CD14-positive monocyte (primary cell): ENCODE data around the gene DPYSL3. TPM values are rescaled to one million over a fixed set of nuclear protein-coding genes. Genes with fewer than 3 reads are reported as not detected.

Experiments used
- DNase-seq, 3 donors: peaks; one replicate each; pipeline ENCODE4 v3.0.0-alpha.2; 2011 to 2022
- H2AFZ ChIP-seq: 2 replicates; pipeline ENCODE4 v1.6.0; 2012; ENCODE audit warnings: mild to moderate bottlenecking, low read depth, low read length, inconsistent platforms; ENCODE audit not compliant: insufficient read depth, poor library complexity, severe bottlenecking
- H3K27ac ChIP-seq, 2 donors: 1 replicate in 1 of 2; 2 replicates in 1 of 2; pipeline ENCODE4 v1.5.1; 2012 to 2013; ENCODE audit warnings: low read length in 2 of 2, control low read depth in 1 of 2, inconsistent platforms in 1 of 2, low read depth in 1 of 2, mild to moderate bottlenecking in 1 of 2
- H3K27me3 ChIP-seq, 2 donors: one replicate each; pipeline versions ENCODE4 v1.6.0 to v1.6.1; 2011 to 2013; ENCODE audit warnings: low read length in 2 of 2; ENCODE audit not compliant: control insufficient read depth in 2 of 2, insufficient read depth in 2 of 2
- H3K36me3 ChIP-seq, 2 donors: replicated peaks in 1 of 2; 1 replicate in 1 of 2; 2 replicates in 1 of 2; pipeline versions ENCODE4 v1.5.1 to v1.6.1; 2012 to 2013; ENCODE audit warnings: low read length in 2 of 2, control low read depth in 1 of 2, inconsistent platforms in 1 of 2, mild to moderate bottlenecking in 1 of 2; ENCODE audit not compliant: insufficient read depth in 2 of 2, control insufficient read depth in 1 of 2
- H3K4me1 ChIP-seq, 2 donors: 1 replicate in 1 of 2; 2 replicates in 1 of 2; pipeline versions ENCODE4 v1.5.1 to v1.6.1; 2012 to 2013; ENCODE audit warnings: low read length in 2 of 2, control low read depth in 1 of 2, inconsistent platforms in 1 of 2, mild to moderate bottlenecking in 1 of 2, moderate library complexity in 1 of 2; ENCODE audit not compliant: insufficient read depth in 2 of 2, control insufficient read depth in 1 of 2
- H3K4me2 ChIP-seq: replicated peaks from 2 replicates; pipeline ENCODE3; 2012; ENCODE audit warnings: low read length, moderate library complexity, mild to moderate bottlenecking; ENCODE audit not compliant: poor library complexity, severe bottlenecking; ENCODE audit errors: extremely low read depth
- H3K4me3 ChIP-seq, 3 experiments: fragments of 200-600 bp in 1 of 3; sonication (generic) in 1 of 3; replicated peaks in 1 of 3; 1 replicate in 2 of 3; 2 replicates in 1 of 3; pipeline ENCODE4 v1.5.1; 2011 to 2013; ENCODE audit warnings: low read length in 3 of 3, mild to moderate bottlenecking in 3 of 3, control low read depth in 2 of 3, low read depth in 2 of 3, inconsistent platforms in 1 of 3, moderate library complexity in 1 of 3
- H3K79me2 ChIP-seq: 2 replicates; pipeline ENCODE4 v1.6.0; 2012; ENCODE audit warnings: mild to moderate bottlenecking, control low read depth, inconsistent platforms, low read length, moderate library complexity; ENCODE audit not compliant: insufficient read depth
- H3K9ac ChIP-seq: 2 replicates; pipeline ENCODE4 v1.6.0; 2017; ENCODE audit warnings: low read length, mild to moderate bottlenecking; ENCODE audit not compliant: insufficient read depth, poor library complexity, severe bottlenecking
- H3K9me3 ChIP-seq, 2 donors: replicated peaks in 1 of 2; 1 replicate in 1 of 2; 2 replicates in 1 of 2; pipeline versions ENCODE4 v1.5.1 to v1.6.1; 2012 to 2013; ENCODE audit warnings: low read length in 2 of 2, control low read depth in 1 of 2; ENCODE audit not compliant: control insufficient read depth in 1 of 2, insufficient read depth in 1 of 2
- H4K20me1 ChIP-seq: 2 replicates; pipeline ENCODE4 v1.6.0; 2012; ENCODE audit warnings: mild to moderate bottlenecking, low read length, control low read depth, moderate library complexity; ENCODE audit not compliant: insufficient read depth
- H3K27ac Mint-ChIP-seq, 7 donors: one replicate each; pipeline ENCODE4 v1.8.0; 2020; ENCODE audit warnings: mild to moderate bottlenecking in 7 of 7, mixed read lengths in 7 of 7, moderate library complexity in 6 of 7, inconsistent platforms in 2 of 7
- H3K27me3 Mint-ChIP-seq, 3 donors: one replicate each; pipeline ENCODE4 v1.8.0; 2021 to 2022; ENCODE audit warnings: low read depth in 3 of 3, mild to moderate bottlenecking in 3 of 3, mixed read lengths in 3 of 3, moderate library complexity in 3 of 3, inconsistent platforms in 1 of 3
- H3K36me3 Mint-ChIP-seq, 2 donors: one replicate each; pipeline ENCODE4 v1.8.0; 2020; ENCODE audit warnings: mixed read lengths in 2 of 2, inconsistent platforms in 1 of 2, mild to moderate bottlenecking in 1 of 2
- H3K4me1 Mint-ChIP-seq: one replicate; pipeline ENCODE4 v1.8.0; 2020; ENCODE audit warnings: mild to moderate bottlenecking, mixed read lengths
- H3K4me3 Mint-ChIP-seq, 2 donors: one replicate each; pipeline ENCODE4 v1.8.0; 2020; ENCODE audit warnings: mild to moderate bottlenecking in 2 of 2, mixed read lengths in 2 of 2, moderate library complexity in 1 of 2
- H3K9me3 Mint-ChIP-seq, 7 donors: one replicate each; pipeline ENCODE4 v1.8.0; 2020 to 2022; ENCODE audit warnings: mixed read lengths in 7 of 7, mild to moderate bottlenecking in 6 of 7, moderate library complexity in 6 of 7, inconsistent platforms in 2 of 7
- CTCF ChIP-seq: fragments of 200-600 bp; IDR thresholded peaks from one replicate; pipeline ENCODE4 v1.8.0; 2022; ENCODE audit warnings: antibody characterized with exemption, mild to moderate bottlenecking
- WGBS: methylation state at CpG from one replicate; pipeline ENCODE4 v1.1.5; 2013; ENCODE audit warnings: missing lambda C conversion rate; ENCODE audit not compliant: insufficient coverage; 5-methylcytosine and 5-hydroxymethylcytosine counted together
- intact Hi-C, 2 donors: fragments of 100-400 bp; cut with micrococcal nuclease; formaldehyde crosslinking; loops; one replicate each; pipeline versions ENCODE4 v1.15.0 to v1.15.1; 2023
- polyA plus RNA-seq, 3 donors: library from polyadenylated mRNA; depleted of rRNA in 1 of 3; unstranded in 2 of 3; stranded (reverse) in 1 of 3; fragments of 300-500 nt in 2 of 3; fragments of >200 nt in 1 of 3; fragmentation: Illumina TruSeq in 2 of 3; gene quantifications; 1 replicate in 2 of 3; 2 replicates in 1 of 3; pipeline ENCODE4 v1.2.3, GENCODE V29; 2012 to 2021

The DPYSL3 gene
- polyA plus RNA-seq, 3 donors: 0.05 TPM; not detected in 2

DNA sequence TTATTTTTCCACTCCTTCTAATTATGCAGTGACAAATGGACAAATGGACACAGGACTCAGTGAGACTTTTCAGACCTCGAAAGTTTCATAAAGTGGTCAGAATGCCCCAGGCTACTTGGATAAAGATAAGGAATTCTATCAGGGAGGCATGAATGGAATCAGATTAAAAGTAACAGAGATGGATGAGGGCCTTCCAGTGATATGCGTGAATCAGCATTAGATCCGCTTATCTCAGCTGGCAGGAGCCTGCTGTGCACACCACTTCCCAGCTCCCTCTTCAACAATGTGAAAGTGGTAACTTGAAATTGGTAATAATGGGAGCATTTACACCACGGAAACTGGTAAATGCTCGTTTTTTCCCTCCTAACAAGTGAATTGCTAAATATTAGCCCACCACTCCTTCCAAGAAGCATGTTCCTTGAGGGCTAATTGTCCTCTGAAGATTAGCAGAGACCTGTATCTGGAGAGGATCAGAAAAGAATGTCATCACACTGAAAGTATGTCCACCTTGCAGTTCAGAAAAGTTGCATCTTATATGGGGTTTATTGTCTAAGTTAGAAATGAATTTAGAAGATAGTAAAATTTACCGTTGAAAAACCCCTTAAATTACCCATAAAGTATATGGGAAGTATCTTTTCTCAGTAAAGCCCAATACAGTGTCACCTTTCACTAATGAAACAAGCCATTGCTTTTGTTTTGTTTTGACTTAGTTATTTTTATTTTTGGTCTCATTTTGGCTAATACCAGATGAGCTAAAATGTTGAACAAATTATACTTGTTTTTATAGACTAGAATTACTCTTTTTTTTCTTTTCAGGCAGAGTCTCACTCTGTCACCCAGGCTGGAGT is 125.3 kb downstream of the DPYSL3 start:
- H3K9ac ChIP-seq: no peak overlapping the region
- H3K27me3 ChIP-seq: no peaks in the 10 kb centered on the region
- H3K4me1 Mint-ChIP-seq: no peaks in the 10 kb centered on the region
- intact Hi-C loops: no loop called here
- H2AFZ ChIP-seq: no peak overlapping the region
- no peaks in the 10 kb centered on the region for H4K20me1 ChIP-seq
- no peaks in the 10 kb centered on the region for H3K36me3 ChIP-seq
- H3K4me2 ChIP-seq: no peak overlapping the region
- H3K4me1 ChIP-seq: no peaks in the 10 kb centered on the region
- no CpG with 5 or more reads among the region's 6 CpGs for WGBS
- no peak overlapping the region for H3K4me3 Mint-ChIP-seq
- no peak overlapping the region for H3K4me3 ChIP-seq
- no peak for TF ChIP-seq CTCF
- H3K9me3 Mint-ChIP-seq: no peaks in the 10 kb centered on the region
- no peak overlapping the region for H3K27ac ChIP-seq
- no peaks in the 10 kb centered on the region for H3K36me3 Mint-ChIP-seq
- no peaks in the 10 kb centered on the region for H3K79me2 ChIP-seq
- H3K9me3 ChIP-seq: no peaks in the 10 kb centered on the region
- peaks cover 0 to 2% (median 0%) of the 10 kb centered on the region in 3 donors for H3K27me3 Mint-ChIP-seq
- no peak overlapping the region for H3K27ac Mint-ChIP-seq
- DNase-seq: no peak

DNA sequence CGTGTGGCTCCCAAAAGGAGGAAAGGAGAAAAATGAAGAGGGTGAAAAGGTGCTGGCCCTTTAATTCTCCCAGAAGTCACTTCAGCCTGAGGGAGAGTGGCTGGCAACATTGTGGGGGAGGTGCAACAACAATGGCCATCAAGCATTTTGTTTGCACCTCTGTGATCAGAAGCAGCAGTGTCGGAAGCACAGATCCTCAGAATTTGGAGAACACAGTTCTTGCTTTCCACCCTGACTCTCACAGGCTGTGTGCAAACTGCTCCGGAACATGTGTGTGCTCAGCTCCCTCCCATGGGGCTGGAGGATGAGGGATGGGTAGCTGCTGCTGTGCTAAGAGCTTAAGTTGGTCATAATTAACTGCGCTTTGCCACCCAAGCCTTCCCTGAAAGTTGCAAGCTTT is 127.1 kb downstream of the DPYSL3 start:
- Histone ChIP-seq H4K20me1 (no peaks in the 10 kb centered on the region), H3K4me3 (no peak overlapping the region), H3K27me3 (no peaks in the 10 kb centered on the region), H3K27ac (no peak overlapping the region), H3K9me3 (no peaks in the 10 kb centered on the region), H3K4me1 (no peaks in the 10 kb centered on the region), H2AFZ (no peak overlapping the region), H3K36me3 (no peaks in the 10 kb centered on the region), H3K4me2 (no peak overlapping the region), H3K9ac (no peak overlapping the region), H3K79me2 (no peaks in the 10 kb centered on the region)
- DNase-seq: no peak
- no peak for TF ChIP-seq CTCF
- no peak overlapping the region for H3K4me3 Mint-ChIP-seq
- peaks cover 0 to 2% (median 0%) of the 10 kb centered on the region in 3 donors for H3K27me3 Mint-ChIP-seq
- H3K27ac Mint-ChIP-seq: no peak overlapping the region
- WGBS: 97% methylated on average over 3 of the region's 4 CpGs
- peaks cover 0 to 2% (median 0%) of the 10 kb centered on the region in 7 donors for H3K9me3 Mint-ChIP-seq
- intact Hi-C loops: no loop called here
- H3K4me1 Mint-ChIP-seq: no peaks in the 10 kb centered on the region
- H3K36me3 Mint-ChIP-seq: no peaks in the 10 kb centered on the region
